ENCODE measurements around the gene CHID1. TPM values are rescaled to one million over a fixed set of nuclear protein-coding genes. Genes with fewer than 3 reads are reported as not detected.

CHID1 gene
- polyA plus RNA-seq, 3 donors from 2014 or later: 52.2 to 74.6 (median 67.4) TPM

GRCh38 chr11:944711-945470, 34.3 kb upstream of the CHID1 start:
- Mint-ChIP-seq H3K36me3 (peaks cover 21 to 32% (median 29%) of the 10 kb centered on the region in 3 donors), H3K27ac (peak overlapping the region in 1 of 6 donors; percentile 82), H3K27me3 (ENCODE audit: low read depth in 3 of 3) (peaks cover 0 to 3% (median 0%) of the 10 kb centered on the region in 3 donors), H3K4me3 (peak overlapping the region in 1 of 5 donors; percentile 17), H3K4me1 (peaks cover 45 to 49% of the 10 kb centered on the region in 2 donors), H3K9me3 (peaks cover 0 to 7% (median 4%) of the 10 kb centered on the region in 6 donors)
- DNase-seq: no peak

GRCh38 chr11:942823-943222, 32.2 kb upstream of the CHID1 start:
- Mint-ChIP-seq H3K36me3 (peaks cover 11 to 20% (median 13%) of the 10 kb centered on the region in 3 donors), H3K9me3 (no peaks in the 10 kb centered on the region), H3K27me3 (ENCODE audit: low read depth in 3 of 3) (peaks cover 0 to 3% (median 0%) of the 10 kb centered on the region in 3 donors), H3K4me3 (no peak overlapping the region), H3K4me1 (peaks cover 63 to 66% of the 10 kb centered on the region in 2 donors), H3K27ac (peak overlapping the region in 2 of 6 donors; percentile 38 to 62)
- DNase-seq: no peak

DNA sequence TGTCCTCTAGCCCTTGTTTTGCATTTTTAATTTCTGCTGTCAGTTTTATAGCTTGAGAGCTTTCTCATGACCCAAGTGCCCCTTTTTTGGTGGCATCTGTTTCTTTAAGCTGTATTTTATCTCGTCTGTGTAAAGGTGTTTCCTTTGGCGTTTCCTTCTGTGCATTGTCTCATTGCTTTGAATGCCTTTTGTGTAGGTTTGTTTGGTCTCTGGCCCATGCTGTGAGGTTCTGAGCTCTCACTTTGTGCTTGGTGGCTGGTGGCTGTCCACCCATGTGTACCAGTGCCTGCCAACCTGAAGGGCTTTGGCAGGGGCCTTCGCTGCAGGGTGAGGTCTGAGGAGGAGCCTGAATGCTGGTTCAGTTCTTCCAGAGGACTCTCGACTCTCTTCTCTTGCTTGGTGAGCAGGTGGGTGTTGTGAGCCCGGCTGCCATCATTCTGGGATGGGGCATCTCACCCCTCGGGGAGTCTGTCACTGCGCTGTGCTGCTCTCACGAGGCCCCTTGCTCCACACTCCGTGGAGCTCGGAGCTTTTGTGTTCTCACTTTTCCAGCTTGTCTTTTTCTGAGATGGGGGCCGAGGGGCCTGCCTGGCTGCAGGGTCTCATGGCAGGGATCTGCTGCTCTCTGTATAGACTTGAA, 30.0 kb upstream of the CHID1 start:
- H3K4me3 Mint-ChIP-seq: peak overlapping the region in 4 of 5 donors; percentile 2 to 52 (median 44)
- H3K27me3 Mint-ChIP-seq (ENCODE audit: low read depth in 3 of 3): peaks cover 0 to 3% (median 0%) of the 10 kb centered on the region in 3 donors
- DNase-seq: no peak
- H3K36me3 Mint-ChIP-seq: peaks cover 9 to 16% (median 10%) of the 10 kb centered on the region in 3 donors
- no peaks in the 10 kb centered on the region for H3K9me3 Mint-ChIP-seq
- peak overlapping the region; percentile 1 to 80 (median 57) for H3K27ac Mint-ChIP-seq
- peaks cover 71 to 80% of the 10 kb centered on the region in 2 donors for H3K4me1 Mint-ChIP-seq

DNA sequence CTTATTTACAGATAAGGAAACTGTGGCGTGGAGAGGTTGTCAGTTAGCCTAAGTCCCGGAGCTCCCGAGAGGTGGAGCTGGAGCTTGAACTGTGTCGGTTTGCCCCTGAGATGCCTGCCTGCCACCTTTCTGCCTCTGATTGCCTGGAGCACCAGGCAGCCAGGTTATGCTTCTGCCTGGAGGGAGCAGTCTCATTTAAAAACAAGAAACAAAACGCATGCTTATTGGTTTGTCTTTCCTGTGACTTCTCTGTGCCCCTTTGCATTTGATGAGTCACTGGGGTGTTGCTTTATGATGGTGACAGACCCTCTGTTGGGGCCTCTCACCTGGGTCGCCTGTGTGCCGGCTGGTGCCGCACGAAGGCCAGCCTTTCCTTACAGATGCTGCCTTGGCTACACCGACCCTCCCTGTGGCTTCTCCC, 27.2 kb upstream of the CHID1 start:
- H3K4me3 Mint-ChIP-seq: no peak overlapping the region
- H3K9me3 Mint-ChIP-seq: no peaks in the 10 kb centered on the region
- peak overlapping the region in 1 of 6 donors; percentile 62 for H3K27ac Mint-ChIP-seq
- DNase-seq: no peak
- H3K36me3 Mint-ChIP-seq: peaks cover 0 to 3% (median 0%) of the 10 kb centered on the region in 3 donors
- peaks cover 0 to 3% (median 0%) of the 10 kb centered on the region in 3 donors for H3K27me3 Mint-ChIP-seq (ENCODE audit: low read depth in 3 of 3)
- H3K4me1 Mint-ChIP-seq: peaks cover 69 to 75% of the 10 kb centered on the region in 2 donors

DNA sequence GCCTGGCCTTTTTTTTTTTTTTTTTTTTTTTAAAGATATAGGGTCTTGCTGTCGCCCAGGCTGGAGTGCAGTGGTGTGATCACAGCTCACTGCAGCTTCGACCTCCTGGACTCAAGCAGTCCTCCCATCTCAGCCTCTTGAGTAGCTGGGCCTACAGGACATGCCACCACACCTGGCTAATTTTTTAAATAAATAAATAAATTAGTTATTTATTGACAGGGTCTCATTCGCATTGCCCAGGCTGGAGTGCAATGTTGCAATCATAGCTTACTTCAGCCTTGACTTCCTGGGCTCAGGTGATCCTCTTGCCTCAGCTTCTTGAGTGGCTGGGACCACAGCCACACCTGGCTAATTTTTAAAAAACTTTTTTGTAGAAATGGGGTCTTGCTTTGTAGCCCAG, 25.6 kb upstream of the CHID1 start:
- H3K36me3 Mint-ChIP-seq: peaks cover 0 to 3% (median 0%) of the 10 kb centered on the region in 3 donors
- H3K27ac Mint-ChIP-seq: no peak overlapping the region
- H3K4me1 Mint-ChIP-seq: peaks cover 72 to 77% of the 10 kb centered on the region in 2 donors
- peaks cover 0 to 2% (median 0%) of the 10 kb centered on the region in 3 donors for H3K27me3 Mint-ChIP-seq (ENCODE audit: low read depth in 3 of 3)
- H3K9me3 Mint-ChIP-seq: no peaks in the 10 kb centered on the region
- H3K4me3 Mint-ChIP-seq: no peak overlapping the region
- no peak for DNase-seq

GRCh38 chr11:934527-934926, 23.9 kb upstream of the CHID1 start:
- Mint-ChIP-seq H3K27ac (peak overlapping the region in 1 of 6 donors; percentile 62), H3K36me3 (peaks cover 0 to 3% (median 0%) of the 10 kb centered on the region in 3 donors)

DNA sequence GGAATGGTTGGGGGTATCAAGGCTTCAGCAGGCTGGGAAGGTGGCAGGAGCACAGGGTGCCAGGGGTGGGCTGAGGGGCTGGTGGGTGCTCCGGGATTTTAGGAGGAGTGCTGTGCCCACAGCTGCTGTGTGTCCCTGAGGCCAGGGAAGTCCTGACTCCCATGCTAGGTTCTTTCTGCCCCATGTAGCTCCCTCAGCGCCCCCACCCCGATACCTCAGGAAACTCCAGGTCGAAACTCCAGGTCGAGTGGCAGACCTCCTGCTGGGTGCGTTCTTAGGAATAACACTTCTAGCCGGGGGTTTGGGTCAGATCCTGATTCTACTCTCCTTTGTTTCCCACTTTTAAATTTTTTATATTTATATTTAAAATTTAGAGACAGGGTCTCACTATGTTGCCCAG, 23.3 kb upstream of the CHID1 start:
- peak overlapping the region in 1 of 6 donors; percentile 44 for H3K27ac Mint-ChIP-seq
- peaks cover 64 to 66% of the 10 kb centered on the region in 2 donors for H3K4me1 Mint-ChIP-seq

More at GRCh38 chr11:934527-934926, 23.9 kb upstream of the CHID1 start:
- peaks cover 63 to 67% of the 10 kb centered on the region in 2 donors for H3K4me1 Mint-ChIP-seq
- H3K4me3 Mint-ChIP-seq: no peak overlapping the region
- no peaks in the 10 kb centered on the region for H3K27me3 Mint-ChIP-seq (ENCODE audit: low read depth in 3 of 3)
- DNase-seq: no peak
- no peaks in the 10 kb centered on the region for H3K9me3 Mint-ChIP-seq

GRCh38 chr11:933142-933851, 22.7 kb upstream of the CHID1 start:
- Mint-ChIP-seq H3K27me3 (ENCODE audit: low read depth in 3 of 3) (no peaks in the 10 kb centered on the region), H3K9me3 (no peaks in the 10 kb centered on the region), H3K27ac (peak overlapping the region in 4 of 6 donors; percentile 17 to 88 (median 54)), H3K4me3 (peak overlapping the region in 2 of 5 donors; percentile 11 to 18), H3K4me1 (peaks cover 64 to 68% of the 10 kb centered on the region in 2 donors), H3K36me3 (no peaks in the 10 kb centered on the region)
- DNase-seq: no peak

More for the DNA sequence above, 23.3 kb upstream of the CHID1 start:
- no peak overlapping the region for H3K4me3 Mint-ChIP-seq
- peaks cover 0 to 3% (median 0%) of the 10 kb centered on the region in 3 donors for H3K36me3 Mint-ChIP-seq
- DNase-seq: no peak
- no peaks in the 10 kb centered on the region for H3K27me3 Mint-ChIP-seq (ENCODE audit: low read depth in 3 of 3)
- H3K9me3 Mint-ChIP-seq: no peaks in the 10 kb centered on the region

DNA sequence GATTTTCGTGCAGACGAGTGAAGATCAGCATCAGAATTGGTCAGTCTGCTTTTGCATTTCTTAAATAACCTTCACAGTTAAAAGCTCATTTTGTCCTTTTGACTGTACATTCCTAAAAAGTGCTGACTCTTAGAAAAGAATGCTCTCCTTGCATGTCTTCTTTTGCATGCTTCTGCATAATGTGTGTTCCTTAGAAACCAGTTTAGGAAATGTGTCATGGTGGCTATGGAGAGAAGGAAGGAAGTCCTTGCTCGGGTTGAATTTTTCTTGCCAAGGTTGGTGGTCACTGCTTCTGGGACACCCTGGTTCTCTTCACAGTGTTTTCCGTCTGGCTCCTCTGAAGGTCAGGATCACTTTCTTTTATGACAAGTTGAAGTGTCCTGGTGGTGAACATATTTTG, 21.8 kb upstream of the CHID1 start:
- Mint-ChIP-seq H3K9me3 (no peaks in the 10 kb centered on the region), H3K4me1 (peaks cover 64 to 68% of the 10 kb centered on the region in 2 donors), H3K36me3 (no peaks in the 10 kb centered on the region), H3K4me3 (peak overlapping the region in 1 of 5 donors; percentile 4), H3K27ac (peak overlapping the region in 3 of 6 donors; percentile 44 to 72 (median 48)), H3K27me3 (ENCODE audit: low read depth in 3 of 3) (no peaks in the 10 kb centered on the region)
- DNase-seq: no peak

GRCh38 chr11:931385-931784, 20.8 kb upstream of the CHID1 start:
- Mint-ChIP-seq H3K4me1 (peaks cover 65 to 71% of the 10 kb centered on the region in 2 donors), H3K4me3 (peak overlapping the region in 4 of 5 donors; percentile 15 to 47 (median 28)), H3K9me3 (no peaks in the 10 kb centered on the region), H3K27ac (peak overlapping the region in 3 of 6 donors; percentile 29 to 75 (median 44)), H3K27me3 (ENCODE audit: low read depth in 3 of 3) (peaks cover 0 to 7% (median 5%) of the 10 kb centered on the region in 3 donors), H3K36me3 (no peaks in the 10 kb centered on the region)
- DNase-seq: no peak

GRCh38 chr11:929405-929804, 18.8 kb upstream of the CHID1 start:
- DNase-seq: no peak
- Mint-ChIP-seq H3K4me3 (no peak overlapping the region), H3K27ac (no peak overlapping the region)

DNA sequence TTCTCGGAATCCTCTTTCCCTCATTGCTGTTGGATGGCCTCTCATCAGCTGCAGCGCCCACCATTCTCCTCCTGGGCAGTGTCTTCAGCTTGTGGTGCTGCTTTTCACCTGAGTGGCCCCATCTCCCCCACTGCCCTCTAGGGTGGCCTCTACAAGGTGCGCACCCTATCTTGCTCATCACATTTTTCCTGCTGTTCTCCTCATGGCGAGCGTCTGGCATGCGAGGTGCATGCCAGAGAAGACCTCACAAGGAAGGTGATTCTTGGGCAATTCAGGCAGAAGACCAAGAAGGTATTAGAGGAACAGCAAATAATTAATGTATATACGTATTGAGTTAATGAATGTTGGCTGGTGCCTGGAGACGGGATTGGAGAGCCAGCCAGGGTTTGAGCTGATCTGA, 18.2 kb upstream of the CHID1 start:
- Mint-ChIP-seq H3K36me3 (no peaks in the 10 kb centered on the region), H3K9me3 (no peaks in the 10 kb centered on the region), H3K4me3 (peak overlapping the region in 3 of 5 donors; percentile 22 to 37 (median 28)), H3K4me1 (peaks cover 58 to 62% of the 10 kb centered on the region in 2 donors), H3K27ac (peak overlapping the region; percentile 37 to 74 (median 56)), H3K27me3 (ENCODE audit: low read depth in 3 of 3) (peaks cover 0 to 13% (median 10%) of the 10 kb centered on the region in 3 donors)
- no peak for DNase-seq

More at GRCh38 chr11:929405-929804, 18.8 kb upstream of the CHID1 start:
- no peaks in the 10 kb centered on the region for H3K9me3 Mint-ChIP-seq
- peaks cover 0 to 10% (median 8%) of the 10 kb centered on the region in 3 donors for H3K27me3 Mint-ChIP-seq (ENCODE audit: low read depth in 3 of 3)
- no peaks in the 10 kb centered on the region for H3K36me3 Mint-ChIP-seq
- H3K4me1 Mint-ChIP-seq: peaks cover 63 to 66% of the 10 kb centered on the region in 2 donors

GRCh38 chr11:927871-928270, 17.3 kb upstream of the CHID1 start:
- H3K4me1 Mint-ChIP-seq: peaks cover 49 to 53% of the 10 kb centered on the region in 2 donors
- peak overlapping the region; percentile 61 to 91 (median 84) for H3K27ac Mint-ChIP-seq
- peak; percentile 43 to 45 (median 44) for DNase-seq
- peaks cover 0 to 16% (median 10%) of the 10 kb centered on the region in 3 donors for H3K27me3 Mint-ChIP-seq (ENCODE audit: low read depth in 3 of 3)
- H3K4me3 Mint-ChIP-seq: peak overlapping the region; percentile 21 to 88 (median 84)
- no peaks in the 10 kb centered on the region for H3K36me3 Mint-ChIP-seq
- no peaks in the 10 kb centered on the region for H3K9me3 Mint-ChIP-seq

Measured in immature natural killer cell (primary cell).